Endothelial cell (in vitro differentiated cells): Measurements from ENCODE around the gene CTNND2. TPM values are rescaled to one million over a fixed set of nuclear protein-coding genes. Genes with fewer than 3 reads are reported as not detected.

Experiments
- DNase-seq: peaks from one replicate; pipeline ENCODE4 v3.0.0; 2021; ENCODE audit warnings: low spot score
- H3K27ac Mint-ChIP-seq: one replicate; pipeline ENCODE4 v1.8.0; 2021; ENCODE audit warnings: mixed read lengths, inconsistent platforms; ENCODE audit not compliant: unreplicated experiment
- H3K27me3 Mint-ChIP-seq: one replicate; pipeline ENCODE4 v1.8.0; 2021; ENCODE audit warnings: mild to moderate bottlenecking, moderate library complexity, mixed read lengths, inconsistent platforms; ENCODE audit not compliant: unreplicated experiment
- H3K36me3 Mint-ChIP-seq: one replicate; pipeline ENCODE4 v1.8.0; 2021; ENCODE audit warnings: mild to moderate bottlenecking, low read depth, mixed read lengths, inconsistent platforms; ENCODE audit not compliant: unreplicated experiment
- H3K4me1 Mint-ChIP-seq: one replicate; pipeline ENCODE4 v1.8.0; 2021; ENCODE audit warnings: mild to moderate bottlenecking, mixed read lengths, inconsistent platforms; ENCODE audit not compliant: unreplicated experiment
- H3K4me3 Mint-ChIP-seq: one replicate; pipeline ENCODE4 v1.8.0; 2021; ENCODE audit warnings: mild to moderate bottlenecking, mixed read lengths, inconsistent platforms; ENCODE audit not compliant: unreplicated experiment
- H3K9me3 Mint-ChIP-seq: one replicate; pipeline ENCODE4 v1.8.0; 2021; ENCODE audit warnings: mixed read lengths, inconsistent platforms; ENCODE audit not compliant: unreplicated experiment
- CTCF ChIP-seq: fragments of 200-600 bp; sonication (generic); IDR thresholded peaks from one replicate; pipeline ENCODE4 v1.5.0; 2021; ENCODE audit warnings: antibody characterized with exemption; ENCODE audit not compliant: unreplicated experiment
- total RNA-seq: library from RNA; stranded (reverse); fragmentation: NEBNext Ultra II Directional; extraction: Animal tissue kit (Norgen Biotek cat#: 25700); gene quantifications from one replicate; pipeline ENCODE4 v1.2.1, GENCODE V29; 2021; ENCODE audit not compliant: unreplicated experiment

The CTNND2 gene
- total RNA-seq, 1 donor from 2014 or later, result 3.6 TPM

- Mint-ChIP-seq H3K27me3 (no peaks in the 10 kb centered on the region), H3K4me1 (no peaks in the 10 kb centered on the region), H3K4me3 (no peak overlapping the region), H3K36me3 (no peaks in the 10 kb centered on the region), H3K9me3 (no peaks in the 10 kb centered on the region), H3K27ac (no peak overlapping the region)
- TF ChIP-seq CTCF, result no peak
- DNase-seq, result no peak
These were observed 408.0 kb downstream of the CTNND2 start for GRCh38 chr5:11496137-11496719.

- H3K36me3 Mint-ChIP-seq, result no peaks in the 10 kb centered on the region
- no peaks in the 10 kb centered on the region for H3K9me3 Mint-ChIP-seq
- H3K27ac Mint-ChIP-seq, result no peak overlapping the region
- TF ChIP-seq CTCF, result peak; percentile 58
- no peak for DNase-seq
- H3K4me3 Mint-ChIP-seq, result no peak overlapping the region
- no peaks in the 10 kb centered on the region for H3K27me3 Mint-ChIP-seq
- H3K4me1 Mint-ChIP-seq, result no peaks in the 10 kb centered on the region
These were observed 409.9 kb downstream of the CTNND2 start for GRCh38 chr5:11494340-11494739.

GRCh38 chr5:11491404-11492075, 412.7 kb downstream of the CTNND2 start:
- no peak overlapping the region for H3K27ac Mint-ChIP-seq
- no peaks in the 10 kb centered on the region for H3K9me3 Mint-ChIP-seq
- H3K36me3 Mint-ChIP-seq, result no peaks in the 10 kb centered on the region
- no peak for TF ChIP-seq CTCF
- DNase-seq, result no peak
- no peaks in the 10 kb centered on the region for H3K4me1 Mint-ChIP-seq
- H3K4me3 Mint-ChIP-seq, result no peak overlapping the region
- no peaks in the 10 kb centered on the region for H3K27me3 Mint-ChIP-seq

GRCh38 chr5:11483630-11484029, 420.6 kb downstream of the CTNND2 start:
- no peak for TF ChIP-seq CTCF

GRCh38 chr5:11482011-11482410, 422.2 kb downstream of the CTNND2 start:
- peaks cover 5% of the 10 kb centered on the region for H3K4me1 Mint-ChIP-seq
- DNase-seq, result no peak
- H3K36me3 Mint-ChIP-seq, result no peaks in the 10 kb centered on the region
- H3K27me3 Mint-ChIP-seq, result peaks cover 2% of the 10 kb centered on the region
- no peak overlapping the region for H3K4me3 Mint-ChIP-seq
- no peaks in the 10 kb centered on the region for H3K9me3 Mint-ChIP-seq
- no peak overlapping the region for H3K27ac Mint-ChIP-seq
- TF ChIP-seq CTCF, result no peak

More at GRCh38 chr5:11483630-11484029, 420.6 kb downstream of the CTNND2 start:
- Mint-ChIP-seq H3K4me3 (no peak overlapping the region), H3K4me1 (peaks cover 5% of the 10 kb centered on the region), H3K27ac (no peak overlapping the region), H3K9me3 (no peaks in the 10 kb centered on the region), H3K27me3 (peaks cover 2% of the 10 kb centered on the region), H3K36me3 (no peaks in the 10 kb centered on the region)
- no peak for DNase-seq
